GM21390 (cell line): ENCODE results near the gene BRD4.
"Not testable (repeated sequence)": the region's sequence is repeated elsewhere in the genome, so short reads cannot be mapped to it uniquely, and the experiment has no call there.

ENCODE experiments used
- ATAC-seq: cut with Tn5 transposase; IDR thresholded peaks from one replicate; pipeline ENCODE4 v1.9.1; 2021; ENCODE audit not compliant: unreplicated experiment

BRD4 gene

GRCh38 chr19:15332311-15332996 is at the start of gene BRD4:
Gene BRD4, minus strand, starts transcription at chr19:15332539. Its CDS starts 59,440 bp downstream, at chr19:15273099.
- ATAC-seq, result no peak

DNA sequence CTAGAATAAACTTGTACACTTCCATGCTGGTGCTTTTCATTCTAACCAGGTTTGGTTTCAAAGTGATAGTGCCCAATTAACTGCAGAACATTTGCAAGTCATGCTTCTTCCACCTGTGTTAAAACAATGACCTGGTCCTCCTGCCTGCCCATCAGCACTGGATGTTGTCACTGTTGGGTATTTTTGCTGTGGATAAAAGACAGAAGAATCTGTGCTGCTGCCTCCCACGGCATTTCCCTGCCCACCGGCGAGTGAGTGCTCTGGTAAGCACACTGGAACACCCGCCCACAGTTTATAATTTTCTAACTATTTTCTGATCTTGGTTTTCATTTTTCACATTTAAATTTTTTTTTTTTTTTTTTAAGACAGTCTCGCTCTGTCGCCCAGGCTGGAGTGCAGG is 49.5 kb upstream of the BRD4 start:
- no peak for ATAC-seq

- no peak for ATAC-seq
Observed at GRCh38 chr19:15381429-15381828, 49.1 kb upstream of the BRD4 start.

GRCh38 chr19:15379999-15380647 is 47.8 kb upstream of the BRD4 start:
- peak; percentile 12 for ATAC-seq

GRCh38 chr19:15379083-15379998 is 47.0 kb upstream of the BRD4 start, which contains the start of gene AKAP8:
Gene AKAP8, minus strand, starts transcription at chr19:15379787. Its CDS starts 56 bp downstream, at chr19:15379731.
- peak; percentile 72 for ATAC-seq

- ATAC-seq, result no peak
Observed at GRCh38 chr19:15378534-15379082, 46.3 kb upstream of the BRD4 start.

DNA sequence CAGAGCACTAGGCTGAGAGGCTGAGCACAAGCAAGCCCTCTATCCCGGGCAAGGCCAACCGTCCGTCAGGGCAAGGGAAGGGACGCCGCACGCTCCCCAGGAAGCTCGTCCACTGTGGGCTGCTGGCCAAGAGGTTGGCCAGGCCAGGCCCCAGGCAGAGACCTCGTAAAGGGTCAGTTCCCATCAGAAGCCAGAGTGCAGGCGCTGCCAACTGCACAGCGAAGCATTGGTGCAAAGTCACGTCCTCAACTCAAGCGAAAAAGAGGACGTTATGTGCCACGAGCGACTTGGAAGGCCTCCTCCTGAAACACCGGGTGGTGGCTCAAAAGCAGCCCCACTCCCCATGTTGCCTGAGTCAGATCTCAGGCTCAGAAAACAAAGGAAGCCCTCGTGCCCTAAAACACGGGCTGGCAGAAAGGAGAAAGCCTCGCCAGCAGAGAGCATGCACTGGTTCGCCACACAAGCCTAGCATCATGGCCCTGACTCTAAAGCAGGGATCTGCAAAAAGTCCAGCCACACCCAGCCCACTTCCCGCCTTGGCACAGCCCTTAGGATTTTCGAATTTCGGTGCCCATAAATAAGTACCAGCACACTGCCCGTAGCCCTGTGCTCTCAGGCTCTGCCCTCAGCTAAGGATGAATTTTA is 42.6 kb upstream of the BRD4 start:
- ATAC-seq, result no peak

DNA sequence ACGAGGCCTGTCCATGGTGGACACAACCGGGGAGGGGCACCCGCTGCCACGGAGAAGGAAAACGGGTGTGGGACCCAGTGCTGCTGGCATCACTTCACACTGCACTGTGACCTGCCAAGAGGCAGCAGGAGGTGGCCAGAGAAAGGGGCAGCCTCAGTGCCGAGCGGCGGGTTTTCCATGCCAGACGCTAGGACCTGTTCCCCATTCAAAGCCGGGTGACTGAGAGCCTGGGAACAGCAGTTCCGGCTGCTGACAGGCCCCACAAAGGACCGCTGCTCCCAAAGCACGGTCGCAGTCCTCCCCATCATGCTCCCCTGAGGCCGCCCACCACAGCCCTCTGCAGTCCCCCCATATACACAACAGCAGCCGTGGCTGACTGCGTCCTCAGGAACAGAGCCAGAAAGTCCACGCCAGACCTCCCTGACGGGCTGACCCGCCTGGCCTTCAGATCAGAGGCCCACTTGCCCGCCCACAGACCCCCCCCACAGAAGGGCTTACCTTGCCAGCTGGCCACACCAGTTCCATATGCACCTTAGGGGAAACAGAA is 41.8 kb upstream of the BRD4 start:
- ATAC-seq, result no peak

GRCh38 chr19:15373644-15374043 is 41.3 kb upstream of the BRD4 start:
- no peak for ATAC-seq

GRCh38 chr19:15372891-15373301 is 40.6 kb upstream of the BRD4 start:
- ATAC-seq, result no peak

GRCh38 chr19:15372470-15372869 is 40.1 kb upstream of the BRD4 start:
- no peak for ATAC-seq

DNA sequence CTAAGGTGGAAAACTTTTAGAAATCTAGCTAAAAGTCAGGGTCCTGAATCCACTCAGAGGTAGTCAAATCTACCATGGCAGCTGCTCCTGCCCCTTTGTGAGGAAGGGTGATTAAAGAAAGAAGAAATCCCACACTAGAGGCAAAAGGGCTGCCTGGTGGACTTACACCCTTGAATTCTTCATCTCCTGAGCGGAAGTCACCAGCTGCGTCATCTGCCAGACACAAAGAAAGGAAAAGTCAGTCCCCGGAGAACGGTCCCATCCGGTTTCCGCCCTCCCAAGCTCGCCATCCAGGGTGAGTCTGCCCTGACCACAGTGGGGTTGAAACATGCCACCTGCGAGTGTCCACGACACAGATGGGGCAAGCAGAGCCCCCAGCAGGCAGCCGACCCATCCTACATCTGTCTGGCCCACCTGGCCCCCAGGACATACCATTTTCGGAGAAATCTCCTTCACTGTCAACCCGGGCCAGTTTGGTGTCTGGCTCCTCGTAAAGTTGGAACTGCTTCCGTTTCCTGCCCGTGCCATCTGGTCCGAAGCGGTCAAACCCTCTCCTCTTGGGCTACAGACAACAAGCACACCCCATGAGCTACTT is 39.5 kb upstream of the BRD4 start:
- no peak for ATAC-seq

DNA sequence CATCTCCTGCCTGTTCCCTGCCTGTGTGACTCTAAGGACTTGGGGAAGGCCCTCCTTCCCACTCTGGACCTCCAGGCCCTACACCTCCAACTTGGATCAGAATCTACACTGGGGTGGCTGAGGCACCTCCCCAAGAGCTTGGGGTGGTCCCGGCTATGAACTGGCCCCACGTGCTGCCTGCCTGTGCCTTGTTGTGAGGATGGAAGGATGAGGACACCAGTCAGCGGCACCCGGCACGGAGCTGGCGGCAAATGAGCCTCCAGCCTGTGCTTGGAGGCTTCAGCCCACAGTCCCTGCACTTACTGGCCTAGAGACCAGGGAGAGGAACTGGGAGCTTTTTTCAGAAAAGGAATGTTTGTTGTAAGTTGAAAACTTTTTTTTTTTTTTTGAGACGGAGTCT is 38.8 kb upstream of the BRD4 start:
- ATAC-seq, result no peak

- ATAC-seq, result no peak
Observed at GRCh38 chr19:15369594-15369891, 37.2 kb upstream of the BRD4 start.

DNA sequence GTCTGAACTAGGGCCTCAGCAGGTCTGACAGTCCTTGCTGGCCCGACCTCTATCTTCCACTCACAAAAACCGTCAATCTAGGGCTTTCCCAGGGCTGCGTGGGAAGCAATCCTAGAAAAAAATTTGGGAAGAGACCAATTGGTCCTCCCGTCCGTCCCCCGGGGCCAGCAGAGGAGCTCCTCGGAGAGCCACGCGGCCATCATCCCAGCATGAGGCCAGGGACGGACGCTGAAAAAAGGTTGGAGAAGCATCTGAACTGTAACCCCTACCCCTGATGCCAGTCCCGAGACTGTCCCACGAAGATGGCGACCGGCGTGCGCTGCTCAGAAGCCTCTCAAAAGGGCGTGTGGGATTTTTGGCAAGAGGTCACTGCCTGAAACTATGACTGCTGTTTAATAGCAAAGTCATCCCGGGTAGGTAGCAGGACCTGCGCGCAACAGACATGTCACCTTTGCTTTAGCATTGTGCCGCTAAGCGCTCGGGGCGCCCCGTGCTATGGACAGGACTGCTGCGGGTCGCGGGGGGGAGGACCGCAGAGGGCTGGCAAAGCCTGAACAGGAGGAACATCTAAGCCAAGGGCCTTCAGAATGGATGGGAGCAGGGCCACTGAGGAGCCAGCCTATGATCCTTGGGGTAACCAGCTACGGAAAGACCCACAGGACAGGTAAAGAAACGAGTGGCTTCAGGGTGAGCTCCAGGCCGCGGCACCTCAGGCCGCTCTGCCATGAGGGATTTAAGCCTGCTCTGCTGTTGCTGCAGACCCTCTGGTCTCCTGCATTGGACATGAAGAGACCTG is 36.7 kb upstream of the BRD4 start:
- ATAC-seq, result no peak

DNA sequence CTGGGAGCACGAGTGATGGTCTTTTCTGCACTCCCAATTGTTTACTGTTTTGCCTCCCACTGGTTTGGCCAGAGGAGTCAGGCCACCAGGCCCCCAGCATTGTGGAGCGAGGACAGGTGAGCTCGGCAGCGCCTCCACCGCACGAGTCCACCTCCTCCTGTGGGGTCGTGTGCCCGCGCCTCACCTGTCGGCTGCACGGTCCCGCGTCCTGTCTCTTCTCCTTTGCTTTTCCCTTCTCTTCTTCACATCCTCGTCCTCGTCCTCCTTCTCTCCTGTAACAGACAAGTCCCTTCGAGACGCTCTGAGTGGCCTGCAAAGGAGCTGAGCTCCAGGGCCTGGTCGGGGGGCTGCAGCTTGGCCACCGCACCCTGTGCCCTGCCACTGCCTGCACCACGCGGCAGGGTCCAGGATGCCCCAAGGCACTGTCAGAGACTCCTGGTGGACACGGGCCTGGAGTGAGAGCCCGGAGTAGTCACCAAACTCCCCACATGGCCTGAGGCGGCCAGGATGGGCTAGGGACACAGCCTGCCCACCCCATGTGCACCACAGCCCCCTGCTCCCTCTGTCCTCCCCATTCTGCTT is 35.8 kb upstream of the BRD4 start:
- ATAC-seq, result no peak

GRCh38 chr19:15367439-15367838 is 35.1 kb upstream of the BRD4 start:
- no peak for ATAC-seq

- no peak for ATAC-seq
Observed at GRCh38 chr19:15365264-15365663, 32.9 kb upstream of the BRD4 start.

DNA sequence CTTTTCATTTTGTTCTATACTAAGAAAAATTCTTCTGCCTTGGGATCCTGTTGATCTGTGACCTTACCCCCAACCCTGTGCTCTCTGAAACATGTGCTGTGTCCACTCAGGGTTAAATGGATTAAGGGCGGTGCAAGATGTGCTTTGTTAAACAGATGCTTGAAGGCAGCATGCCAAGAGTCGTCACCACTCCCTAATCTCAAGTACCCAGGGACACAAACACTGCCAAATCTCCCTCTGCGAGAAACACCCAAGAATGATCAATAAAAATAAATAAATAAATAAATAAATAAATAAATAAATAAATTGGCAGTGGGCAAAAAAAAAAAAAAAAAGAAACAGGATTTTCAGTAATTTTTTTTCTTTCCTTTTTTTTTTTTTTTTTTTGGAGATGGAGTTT is 31.5 kb upstream of the BRD4 start:
- not testable (repeated sequence) for ATAC-seq
